GM04504 (cell line): ENCODE data around the gene RCAN1.

Experiments
- DNase-seq: peaks from one replicate; pipeline ENCODE4 v3.0.0-alpha.2; 2012; ENCODE audit warnings: low read depth

RCAN1 gene

GRCh38 chr21:34537838-34538237, 77.1 kb downstream of the RCAN1 start:
- DNase-seq = no peak

DNA sequence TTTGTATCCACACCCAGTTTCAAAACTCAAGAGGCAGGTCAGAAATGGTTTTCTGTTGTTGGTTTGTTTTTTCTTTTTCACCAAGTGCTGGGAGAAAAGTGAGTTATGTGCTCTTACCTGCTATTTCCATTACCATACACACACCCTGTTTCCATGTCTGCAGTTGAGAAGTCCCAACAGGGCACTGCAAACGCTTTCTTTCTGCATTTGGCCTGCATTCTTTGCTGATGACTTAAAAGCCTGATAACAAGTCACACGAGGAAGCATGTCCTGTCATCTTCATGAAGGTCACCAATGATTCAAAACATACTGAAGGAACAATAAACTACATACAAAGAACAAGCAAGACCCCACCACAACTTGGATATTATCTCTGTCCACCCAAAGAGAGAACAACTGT, 78.1 kb downstream of the RCAN1 start:
- no peak for DNase-seq

GRCh38 chr21:34536311-34536710, 78.6 kb downstream of the RCAN1 start:
- DNase-seq = no peak

DNA sequence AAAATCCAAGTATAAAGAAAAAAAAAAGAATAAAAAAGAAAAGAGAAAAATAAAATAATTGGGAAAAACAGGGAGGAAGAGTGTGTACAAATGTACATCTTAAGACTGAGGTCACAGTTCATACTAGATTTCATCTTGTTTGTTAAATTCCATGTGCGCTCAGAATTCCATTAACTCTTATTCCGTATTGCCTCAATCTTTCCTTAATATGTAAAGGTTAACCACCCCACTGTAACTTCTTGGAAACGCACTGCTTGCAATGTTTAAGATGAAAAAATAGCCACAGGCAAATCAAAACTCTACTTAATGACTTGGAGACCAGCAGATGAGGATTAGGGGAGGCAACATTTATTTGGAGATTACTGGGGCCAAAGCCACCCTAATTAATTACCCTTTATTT, 79.0 kb downstream of the RCAN1 start:
- DNase-seq = no peak

- no peak for DNase-seq
Measured at GRCh38 chr21:34534522-34534921, 80.4 kb downstream of the RCAN1 start.

GRCh38 chr21:34533938-34534337, 81.0 kb downstream of the RCAN1 start:
- DNase-seq = no peak

DNA sequence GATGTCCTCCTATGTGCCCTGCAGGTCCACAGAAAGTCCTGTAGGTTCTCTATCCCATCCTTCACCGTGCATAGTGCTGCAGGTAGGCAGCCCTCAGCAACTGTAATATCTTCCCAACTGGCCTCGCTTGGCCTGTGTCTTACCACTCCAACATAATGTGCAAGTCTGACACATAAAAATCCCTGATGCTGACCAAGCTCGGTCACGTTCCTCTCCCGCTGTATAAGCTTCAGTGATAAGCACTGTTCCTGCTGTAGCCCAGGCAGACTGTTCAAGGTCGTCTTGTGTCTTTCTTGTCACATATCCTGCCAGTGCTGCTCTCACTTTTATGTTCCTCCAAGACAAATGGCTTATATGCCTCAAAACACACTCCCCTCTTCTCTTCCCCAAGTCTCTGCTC, 83.5 kb downstream of the RCAN1 start:
- no peak for DNase-seq

DNA sequence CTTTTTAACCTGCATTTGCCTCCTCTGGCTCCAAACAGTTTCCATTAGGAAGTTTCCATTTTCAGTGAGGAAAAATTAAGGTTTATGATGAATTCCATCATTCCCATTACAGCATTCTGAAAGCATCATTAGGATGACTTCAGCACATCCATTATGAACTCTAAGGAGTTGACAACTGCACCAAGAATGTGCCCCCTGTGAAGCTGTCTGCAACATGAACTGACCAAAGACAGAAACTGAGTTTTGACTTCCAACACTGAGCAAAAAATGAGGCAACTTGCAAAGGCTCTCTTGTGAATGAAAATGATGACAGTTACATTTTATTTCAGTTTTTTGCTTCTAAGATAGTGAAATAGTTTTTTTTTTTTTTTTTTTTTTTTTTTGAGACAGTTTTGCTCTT, 84.7 kb downstream of the RCAN1 start:
- peak; percentile 60 for DNase-seq

GRCh38 chr21:34528131-34528561, 86.8 kb downstream of the RCAN1 start:
- DNase-seq = no peak

DNA sequence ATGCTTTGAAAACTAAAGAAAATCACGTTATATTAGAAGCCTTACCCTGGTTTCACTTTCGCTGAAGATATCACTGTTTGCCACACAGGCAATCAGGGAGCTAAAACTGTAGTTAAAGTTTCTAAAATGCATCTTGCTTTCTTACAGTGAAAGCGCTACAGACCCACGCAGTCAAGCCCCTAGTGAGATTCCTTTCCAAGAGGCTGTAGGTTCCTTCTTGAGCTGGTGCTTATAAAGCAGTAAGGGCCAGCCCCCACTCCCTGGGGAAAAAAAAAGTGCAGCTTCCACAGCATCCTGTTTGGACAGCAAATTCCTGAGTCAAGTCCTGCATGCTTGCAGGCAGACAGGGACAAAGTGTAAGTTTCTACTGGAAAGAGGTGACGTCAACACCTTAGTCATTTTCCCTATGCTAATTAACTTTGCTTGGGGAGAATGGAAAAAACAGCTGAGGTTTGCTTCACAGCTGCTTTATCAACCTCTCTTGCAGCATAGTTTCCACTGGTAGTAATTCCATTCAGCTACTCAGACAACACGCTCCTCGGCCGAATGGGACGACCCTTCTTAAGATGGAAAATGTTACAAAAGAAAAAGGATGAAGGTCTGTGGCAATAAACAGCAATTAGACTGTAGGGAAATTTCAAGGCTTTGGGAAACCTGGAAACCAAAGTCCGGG, 88.2 kb downstream of the RCAN1 start:
- peak; percentile 98 for DNase-seq

DNA sequence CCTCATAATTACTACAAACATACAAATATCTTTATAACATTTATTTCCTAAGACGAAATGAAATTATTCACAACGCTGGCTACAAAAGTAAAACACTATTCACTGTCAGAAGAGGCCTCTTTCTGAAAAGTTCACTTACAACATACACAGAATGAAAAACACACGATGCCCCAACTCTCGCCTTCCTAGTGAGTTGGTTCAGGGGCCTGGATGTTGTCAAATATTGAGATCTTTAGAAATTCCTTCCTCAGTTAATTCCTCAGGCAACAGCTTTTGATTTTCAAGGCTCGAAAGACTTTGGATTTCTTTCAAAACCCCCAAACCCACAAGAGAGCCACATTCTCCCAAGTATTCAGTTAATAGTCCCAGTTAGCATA, 88.7 kb downstream of the RCAN1 start:
- DNase-seq = no peak

DNA sequence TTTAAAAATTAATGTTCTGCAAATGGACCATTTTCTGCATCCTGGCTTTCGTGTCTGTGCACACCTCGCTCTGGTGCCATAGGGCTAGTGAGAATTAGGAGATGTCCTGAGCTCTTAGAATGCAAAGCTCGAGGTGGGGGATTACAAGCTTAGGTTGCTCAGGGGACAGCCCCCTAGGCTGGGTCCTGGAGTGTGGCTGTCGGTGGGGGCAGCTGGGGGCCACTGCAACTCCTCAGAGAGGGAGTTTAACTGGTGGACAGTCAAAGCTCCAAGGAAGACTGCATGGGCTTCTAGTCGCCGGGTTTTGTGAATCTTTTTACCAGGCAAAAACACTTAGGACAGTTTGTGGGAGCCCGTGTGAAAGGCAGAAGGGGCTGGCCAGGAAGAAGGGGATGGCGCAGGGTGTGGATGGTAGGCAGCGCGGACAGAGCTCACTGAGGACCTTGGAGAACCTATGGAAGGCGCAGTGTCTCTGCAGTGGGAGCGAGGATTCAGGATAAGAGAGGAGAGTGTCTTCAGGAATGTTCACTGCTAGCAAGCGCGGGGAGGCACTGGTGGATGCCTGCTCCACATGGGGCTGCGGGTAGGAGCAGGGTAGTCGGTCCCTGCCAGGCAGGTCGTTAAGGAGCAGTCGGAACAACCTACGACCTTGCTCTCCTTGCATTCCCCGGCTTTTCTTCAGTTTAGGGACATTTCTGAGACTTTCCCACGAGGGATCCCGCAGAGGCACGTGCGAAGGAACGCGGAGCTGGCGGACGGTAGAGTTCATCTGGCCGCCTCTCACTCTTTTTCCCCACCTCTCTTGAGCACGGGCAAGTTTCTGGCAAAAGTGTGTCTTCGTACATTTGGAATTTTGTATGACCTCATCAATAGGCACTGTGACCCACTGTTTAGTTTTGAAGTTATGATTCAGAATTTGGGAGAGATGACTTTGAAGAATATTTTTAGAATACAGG, 90.0 kb downstream of the RCAN1 start:
- no peak for DNase-seq

GRCh38 chr21:34523019-34523555, 91.8 kb downstream of the RCAN1 start:
- no peak for DNase-seq

GRCh38 chr21:34522284-34522683, 92.6 kb downstream of the RCAN1 start:
- no peak for DNase-seq

DNA sequence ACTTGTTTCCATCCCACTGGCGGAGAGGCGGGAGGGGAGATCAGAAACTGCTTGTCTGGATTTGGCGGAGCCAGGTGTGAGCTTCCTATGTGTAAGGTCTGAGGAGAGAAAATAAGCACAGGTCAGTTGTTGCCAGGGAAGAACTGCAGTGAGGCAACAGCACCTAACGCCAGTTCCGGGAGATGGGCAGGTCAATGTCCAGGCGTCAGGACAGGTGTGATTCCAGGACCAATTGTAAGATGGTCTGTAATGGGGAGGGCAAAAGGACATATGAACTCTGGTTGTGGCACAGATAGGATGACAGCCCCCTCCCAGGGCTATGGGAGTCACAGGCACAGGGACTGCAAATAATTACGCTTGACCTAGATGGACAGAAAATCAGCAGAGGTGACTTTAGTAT, 93.4 kb downstream of the RCAN1 start:
- DNase-seq = no peak

DNA sequence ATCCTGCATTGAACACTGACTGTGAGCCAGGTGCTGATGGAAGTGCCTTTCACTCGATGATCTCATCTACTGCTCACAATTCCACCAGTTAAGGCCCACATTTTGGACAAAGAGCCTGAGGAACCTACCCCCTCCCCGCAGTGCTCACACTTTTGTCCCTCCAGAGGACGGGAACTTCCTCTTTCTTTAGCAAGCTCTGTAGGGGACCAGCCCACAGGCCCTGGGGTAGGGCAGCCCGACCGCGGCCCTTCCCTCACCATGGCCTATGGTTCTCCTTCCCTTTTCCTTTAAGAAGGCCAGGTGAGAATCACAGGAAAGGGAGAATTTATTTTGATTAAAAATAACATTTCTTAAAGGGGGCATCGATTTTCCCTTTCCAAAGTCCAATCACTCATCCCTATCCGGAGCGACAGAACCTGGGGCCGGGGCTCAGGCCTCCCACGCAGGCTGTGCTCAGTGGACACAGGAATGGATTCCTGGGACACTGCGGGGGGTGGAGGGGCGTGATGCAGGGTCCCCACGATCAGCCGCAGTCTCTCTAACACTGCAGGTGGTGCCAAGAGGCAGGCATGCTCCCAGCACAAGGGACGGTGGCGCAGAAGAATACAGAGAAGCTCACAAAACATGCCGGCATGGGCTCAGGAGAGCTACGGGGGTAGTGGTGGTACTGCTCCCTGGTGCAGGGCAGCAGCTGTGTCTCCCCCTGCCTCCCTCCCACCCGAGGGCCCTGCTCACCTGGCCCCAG, 94.0 kb downstream of the RCAN1 start:
- DNase-seq = no peak

DNA sequence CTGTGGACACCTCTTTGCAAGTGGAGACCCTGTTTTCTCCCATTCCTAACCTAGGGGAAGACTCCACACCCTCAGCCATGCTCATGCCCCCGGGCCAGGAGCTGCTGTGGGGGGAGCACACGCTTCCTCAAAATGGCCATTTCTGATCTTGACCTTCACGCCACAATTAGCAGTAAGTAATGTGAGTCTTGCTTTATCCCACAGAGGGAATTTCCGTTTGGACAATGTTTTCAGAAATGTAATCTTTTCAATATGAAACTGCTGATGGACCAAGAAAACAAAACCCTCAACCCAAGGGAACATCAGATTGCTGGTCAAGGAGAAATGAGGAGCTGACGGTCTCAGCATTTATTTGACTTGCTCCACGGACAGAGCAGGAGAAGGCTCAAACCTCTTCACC, 94.6 kb downstream of the RCAN1 start:
- DNase-seq = no peak

- DNase-seq = no peak
Measured at GRCh38 chr21:34519694-34520093, 95.2 kb downstream of the RCAN1 start.

DNA sequence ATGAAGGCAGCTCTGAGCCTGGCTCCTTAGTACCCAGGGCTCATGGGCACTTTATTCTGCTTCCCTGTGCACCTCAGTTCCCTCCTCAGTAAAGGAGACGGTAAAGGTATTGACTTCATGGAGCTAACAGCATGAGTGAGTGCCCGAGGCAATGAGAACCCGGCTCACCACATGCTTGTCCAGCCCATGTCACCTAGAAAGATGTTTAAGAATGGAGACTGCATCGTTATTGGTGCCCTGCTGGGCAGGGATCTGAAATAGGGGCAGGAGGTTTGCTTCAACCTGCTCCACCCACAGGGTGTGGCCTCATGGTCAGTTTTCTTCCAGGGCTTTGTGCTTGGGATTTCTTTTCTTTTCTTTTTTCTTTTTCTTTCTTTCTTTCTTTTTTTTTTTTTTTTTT, 95.9 kb downstream of the RCAN1 start:
- DNase-seq = no peak

GRCh38 chr21:34518301-34518700, 96.6 kb downstream of the RCAN1 start:
- no peak for DNase-seq

DNA sequence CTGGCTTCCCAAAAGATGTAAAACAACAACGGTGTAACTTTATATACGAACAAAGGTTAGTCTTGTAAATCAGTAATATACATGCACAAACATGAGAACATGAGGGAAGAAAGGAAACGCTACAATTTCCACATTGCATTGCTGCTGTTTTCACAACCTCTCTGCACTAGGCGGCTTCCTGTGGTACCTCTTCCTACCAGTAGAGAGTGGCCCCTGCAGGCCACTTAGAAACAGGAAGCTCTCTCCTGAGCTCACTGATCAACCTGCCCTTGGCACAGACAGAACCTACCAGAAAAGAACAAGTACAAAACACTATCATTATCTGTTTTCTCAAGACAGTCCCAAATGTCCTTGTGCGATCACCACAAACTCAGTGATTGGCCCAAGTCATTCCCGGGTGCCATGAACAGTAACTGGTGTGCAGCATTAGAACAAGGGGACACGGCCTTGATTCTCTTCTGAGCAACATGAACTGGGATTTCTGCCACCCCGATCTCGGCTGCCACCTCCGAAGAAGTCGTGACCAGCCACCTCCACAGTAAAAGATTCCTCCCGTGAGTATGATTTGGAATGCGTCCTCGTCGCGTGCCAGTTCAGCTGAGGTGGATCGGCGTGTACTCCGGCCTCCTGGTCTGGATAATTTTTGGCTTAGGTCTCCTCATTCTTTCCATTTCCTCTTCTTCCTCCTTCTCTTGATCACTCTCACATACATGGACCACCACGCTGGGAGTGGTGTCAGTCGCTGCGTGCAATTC, 97.2 kb downstream of the RCAN1 start:
- DNase-seq = no peak

- no peak for DNase-seq
Measured at GRCh38 chr21:34517039-34517438, 97.9 kb downstream of the RCAN1 start.
